Peyer's patch (tissue), 4 donors: ENCODE data around the gene UGCG. TPM values are rescaled to one million over a fixed set of nuclear protein-coding genes. Genes with fewer than 3 reads are reported as not detected.
A peak's percentile ranks its signal among the peaks of the same experiment; 100 is the strongest.
"Not testable (repeated sequence)": the region's sequence is repeated elsewhere in the genome, so short reads cannot be mapped to it uniquely, and the experiment has no call there.

ENCODE experiments used
- DNase-seq, 3 donors: peaks; one replicate each; pipeline ENCODE4 v3.0.0-alpha.2; 2017 to 2019
- H3K27ac ChIP-seq, 4 donors: fragments of 200-600 bp; sonication (generic); one replicate each; pipeline ENCODE4 v1.5.1; 2016 to 2019
- H3K27me3 ChIP-seq, 2 donors: fragments of 200-600 bp; sonication (generic); one replicate each; pipeline ENCODE4 v1.5.1; 2019
- H3K36me3 ChIP-seq, 3 donors: fragments of 200-600 bp; sonication (generic); one replicate each; pipeline ENCODE4 v1.5.1; 2016 to 2019
- H3K4me1 ChIP-seq, 4 donors: fragments of 200-600 bp; sonication (generic); one replicate each; pipeline ENCODE4 v1.5.1; 2016 to 2019
- H3K4me3 ChIP-seq, 4 donors: fragments of 200-600 bp; sonication (generic); 1 replicate in 3 of 4; 2 replicates in 1 of 4; pipeline ENCODE4 v1.5.1; 2016 to 2019; ENCODE audit warnings: mild to moderate bottlenecking in 1 of 4
- H3K9me3 ChIP-seq, 4 donors: fragments of 200-600 bp; sonication (generic); one replicate each; pipeline ENCODE4 v1.5.1; 2016 to 2019; ENCODE audit warnings: mild to moderate bottlenecking in 1 of 4
- POLR2A ChIP-seq, 2 donors: fragments of 450-650 bp; IDR thresholded peaks; one replicate each; pipeline ENCODE4 v1.5.1; 2017; ENCODE audit warnings: antibody characterized with exemption in 2 of 2, mild to moderate bottlenecking in 2 of 2, moderate library complexity in 2 of 2
- total RNA-seq, 4 donors: library from RNA; depleted of rRNA; stranded (reverse); fragments of >200 nt; gene quantifications; one replicate each; pipeline ENCODE4 v1.1.0, GENCODE V29; 2016
- TF ChIP-seq, protein P1 (sequence below), 6 experiments: fragments of 450-650 bp in 4 of 6; fragments of 200-600 bp in 2 of 6; sonication (generic) in 1 of 6; IDR thresholded peaks; one replicate each; pipeline ENCODE4 v1.5.1; 2017 to 2019; ENCODE audit warnings: antibody characterized with exemption in 6 of 6, mild to moderate bottlenecking in 3 of 6, moderate library complexity in 1 of 6

UGCG gene
- total RNA-seq, 4 donors from 2014 or later: 35.6 to 68.5 (median 61.4) TPM

DNA sequence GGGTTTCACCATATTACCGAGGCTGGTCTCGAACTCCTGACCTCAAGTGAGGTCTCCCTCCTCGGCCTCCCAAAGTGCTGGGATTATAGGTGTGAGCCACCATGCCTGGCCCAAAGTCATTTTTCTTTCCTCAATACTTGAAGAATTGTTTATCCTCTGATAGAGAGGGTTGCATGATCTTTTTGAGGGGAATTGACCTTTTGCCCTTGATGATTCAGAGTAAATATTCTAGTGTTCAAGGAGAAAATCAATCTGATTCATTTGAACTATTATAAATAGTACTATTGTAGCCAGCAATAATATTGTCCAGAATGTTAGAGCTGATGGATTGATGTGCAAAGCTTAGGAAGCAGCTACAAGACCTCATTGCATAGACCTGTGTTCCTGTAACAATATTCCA, 47.1 kb downstream of the UGCG start:
- DNase-seq: no peak
- Histone ChIP-seq H3K4me1 (peaks cover 0 to 3% (median 0%) of the 10 kb centered on the region in 4 donors), H3K36me3 (no peaks in the 10 kb centered on the region), H3K4me3 (no peak overlapping the region), H3K27me3 (no peaks in the 10 kb centered on the region), H3K27ac (no peak overlapping the region), H3K9me3 (no peaks in the 10 kb centered on the region)
- no peak for TF ChIP-seq POLR2A (IDR thresholded peaks at IDR 0.05)
- TF ChIP-seq, protein P1, sequence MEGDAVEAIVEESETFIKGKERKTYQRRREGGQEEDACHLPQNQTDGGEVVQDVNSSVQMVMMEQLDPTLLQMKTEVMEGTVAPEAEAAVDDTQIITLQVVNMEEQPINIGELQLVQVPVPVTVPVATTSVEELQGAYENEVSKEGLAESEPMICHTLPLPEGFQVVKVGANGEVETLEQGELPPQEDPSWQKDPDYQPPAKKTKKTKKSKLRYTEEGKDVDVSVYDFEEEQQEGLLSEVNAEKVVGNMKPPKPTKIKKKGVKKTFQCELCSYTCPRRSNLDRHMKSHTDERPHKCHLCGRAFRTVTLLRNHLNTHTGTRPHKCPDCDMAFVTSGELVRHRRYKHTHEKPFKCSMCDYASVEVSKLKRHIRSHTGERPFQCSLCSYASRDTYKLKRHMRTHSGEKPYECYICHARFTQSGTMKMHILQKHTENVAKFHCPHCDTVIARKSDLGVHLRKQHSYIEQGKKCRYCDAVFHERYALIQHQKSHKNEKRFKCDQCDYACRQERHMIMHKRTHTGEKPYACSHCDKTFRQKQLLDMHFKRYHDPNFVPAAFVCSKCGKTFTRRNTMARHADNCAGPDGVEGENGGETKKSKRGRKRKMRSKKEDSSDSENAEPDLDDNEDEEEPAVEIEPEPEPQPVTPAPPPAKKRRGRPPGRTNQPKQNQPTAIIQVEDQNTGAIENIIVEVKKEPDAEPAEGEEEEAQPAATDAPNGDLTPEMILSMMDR (IDR thresholded peaks at IDR 0.05): no peak

DNA sequence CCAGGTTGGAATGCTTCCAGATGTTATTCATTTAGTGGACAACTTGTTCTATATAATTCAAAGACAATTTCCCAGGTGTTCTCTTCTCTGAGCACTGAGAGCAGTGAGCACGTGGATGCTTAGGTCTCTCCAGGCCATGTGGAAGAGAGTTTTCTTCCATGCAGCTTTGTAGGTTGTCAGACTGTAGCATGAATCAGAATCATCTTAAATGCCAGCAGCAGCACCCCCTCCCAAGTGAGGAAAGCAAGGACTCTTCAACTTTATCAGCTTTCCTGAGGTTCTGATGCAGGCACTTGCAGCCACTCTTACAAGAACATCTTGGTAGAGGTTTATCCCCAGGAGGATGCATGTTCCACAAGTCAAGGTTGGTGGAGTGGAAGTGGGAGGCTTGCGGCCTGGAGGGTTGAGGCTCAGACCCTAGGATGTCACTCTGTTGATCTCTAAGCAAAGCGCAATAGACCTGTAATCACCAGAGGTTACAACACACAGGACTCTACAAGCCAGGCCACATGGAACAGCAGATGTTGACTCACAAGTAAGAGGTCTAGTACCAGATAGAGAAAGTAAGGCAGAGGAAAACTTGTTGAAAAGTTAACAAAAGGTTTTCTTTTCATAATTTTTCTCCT, 47.7 kb downstream of the UGCG start:
- no peak overlapping the region for H3K4me3 ChIP-seq
- DNase-seq: no peak
- H3K36me3 ChIP-seq: no peaks in the 10 kb centered on the region
- no peak overlapping the region for H3K27ac ChIP-seq
- no peaks in the 10 kb centered on the region for H3K4me1 ChIP-seq
- no peaks in the 10 kb centered on the region for H3K9me3 ChIP-seq
- TF ChIP-seq POLR2A (IDR thresholded peaks at IDR 0.05): no peak
- TF ChIP-seq, protein P1 (IDR thresholded peaks at IDR 0.05): no peak
- no peaks in the 10 kb centered on the region for H3K27me3 ChIP-seq

DNA sequence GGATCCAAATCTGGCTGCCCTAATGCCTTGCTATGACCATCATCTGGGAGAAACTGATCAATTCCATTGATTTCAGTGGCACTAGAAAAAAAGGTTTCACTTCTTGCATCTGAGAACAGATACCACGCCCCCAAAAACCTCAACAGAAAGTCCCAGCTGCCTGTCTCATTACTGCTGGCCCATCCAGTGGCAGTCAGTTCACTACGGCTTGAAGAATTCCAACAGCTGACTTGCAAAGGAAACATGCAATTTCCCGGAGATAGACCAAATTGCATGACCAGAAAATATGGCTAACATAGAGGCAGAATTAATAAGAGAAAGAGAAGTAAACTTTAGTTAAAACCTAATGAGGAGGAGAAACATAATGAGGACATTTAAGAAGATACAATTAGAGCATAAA, 48.6 kb downstream of the UGCG start:
- Histone ChIP-seq H3K27me3 (no peaks in the 10 kb centered on the region), H3K4me3 (no peak overlapping the region), H3K36me3 (no peaks in the 10 kb centered on the region), H3K9me3 (no peaks in the 10 kb centered on the region), H3K27ac (no peak overlapping the region), H3K4me1 (no peaks in the 10 kb centered on the region)
- peak in 1 of 3 donors; percentile 57 for DNase-seq
- TF ChIP-seq, protein P1 (IDR thresholded peaks at IDR 0.05): no peak
- TF ChIP-seq POLR2A (IDR thresholded peaks at IDR 0.05): no peak

DNA sequence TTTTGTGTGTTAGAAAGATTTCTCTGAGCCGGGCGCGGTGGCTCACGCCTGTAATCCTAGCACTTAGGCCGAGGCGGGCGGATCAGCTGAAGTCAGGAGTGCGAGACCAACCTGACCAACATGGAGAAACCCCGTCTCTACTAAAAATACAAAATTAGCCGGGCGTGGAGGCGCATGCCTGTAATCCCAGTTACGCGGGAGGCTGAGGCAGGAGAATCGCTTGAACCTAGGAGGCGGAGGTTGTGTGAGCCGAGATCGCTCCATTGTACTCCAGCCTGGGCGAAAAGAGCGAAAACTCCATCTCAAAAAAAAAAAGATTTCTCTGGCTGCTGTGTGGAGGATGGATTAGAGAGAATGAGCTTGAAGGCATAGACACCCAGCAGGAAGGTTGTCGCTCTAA, 51.5 kb downstream of the UGCG start:
- not testable (repeated sequence) for DNase-seq, H3K36me3 ChIP-seq, H3K27me3 ChIP-seq, H3K27ac ChIP-seq, H3K9me3 ChIP-seq, H3K4me1 ChIP-seq, H3K4me3 ChIP-seq

DNA sequence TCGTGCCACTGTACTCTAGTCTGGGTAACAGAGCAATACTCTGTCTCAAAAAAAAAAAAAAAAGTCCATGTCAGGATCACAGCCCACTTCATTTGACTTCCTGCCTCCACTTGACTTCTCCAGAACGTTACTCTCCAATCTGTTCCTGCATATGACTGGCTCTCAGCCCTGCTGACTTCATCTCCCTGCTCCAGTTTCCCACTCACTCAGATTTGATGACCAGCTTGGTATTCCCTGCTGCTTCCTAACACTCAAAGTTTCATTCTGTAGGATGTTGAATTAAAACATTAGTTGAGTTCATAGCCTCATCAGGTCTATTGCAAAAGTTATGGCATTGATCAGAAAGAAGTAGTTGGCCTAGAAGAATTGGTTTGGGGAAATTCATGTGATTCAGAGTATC, 52.3 kb downstream of the UGCG start:
- Histone ChIP-seq H3K4me3 (no peak overlapping the region), H3K27ac (no peak overlapping the region), H3K9me3 (no peaks in the 10 kb centered on the region), H3K27me3 (no peaks in the 10 kb centered on the region), H3K4me1 (no peaks in the 10 kb centered on the region), H3K36me3 (no peaks in the 10 kb centered on the region)
- no peak for TF ChIP-seq POLR2A (IDR thresholded peaks at IDR 0.05)
- TF ChIP-seq, protein P1 (IDR thresholded peaks at IDR 0.05): no peak
- DNase-seq: no peak

DNA sequence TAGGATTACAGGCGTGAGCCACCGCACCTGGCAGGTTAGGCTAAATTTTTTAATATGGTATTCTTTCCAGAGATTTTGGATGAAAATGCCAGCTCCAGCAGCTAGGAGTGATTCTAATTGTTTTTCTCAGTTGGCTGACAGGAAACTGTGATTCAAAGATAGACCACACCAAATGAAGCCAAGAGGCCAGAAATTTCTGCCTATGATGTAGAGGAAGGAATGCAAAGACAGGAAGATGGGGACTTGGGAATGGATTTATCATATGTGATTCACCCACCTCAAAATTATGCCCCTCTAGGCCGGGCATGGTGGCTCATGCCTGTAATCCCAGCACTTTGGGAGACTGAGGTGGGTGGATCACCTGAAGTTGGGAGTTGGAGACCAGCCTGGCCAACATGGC, 53.3 kb downstream of the UGCG start:
- Histone ChIP-seq H3K27ac (no peak overlapping the region), H3K4me1 (no peaks in the 10 kb centered on the region), H3K36me3 (no peaks in the 10 kb centered on the region), H3K27me3 (no peaks in the 10 kb centered on the region), H3K4me3 (no peak overlapping the region), H3K9me3 (no peaks in the 10 kb centered on the region)
- DNase-seq: no peak
- no peak for TF ChIP-seq POLR2A (IDR thresholded peaks at IDR 0.05)
- TF ChIP-seq, protein P1 (IDR thresholded peaks at IDR 0.05): no peak
